ENCODE data around the gene XXYLT1. TPM values are rescaled to one million over a fixed set of nuclear protein-coding genes. Genes with fewer than 3 reads are reported as not detected.
A peak's percentile ranks its signal among the peaks of the same experiment; 100 is the strongest.

XXYLT1 gene
- total RNA-seq, 2 donors from 2014 or later, result 1.3 to 4.2 TPM

DNA sequence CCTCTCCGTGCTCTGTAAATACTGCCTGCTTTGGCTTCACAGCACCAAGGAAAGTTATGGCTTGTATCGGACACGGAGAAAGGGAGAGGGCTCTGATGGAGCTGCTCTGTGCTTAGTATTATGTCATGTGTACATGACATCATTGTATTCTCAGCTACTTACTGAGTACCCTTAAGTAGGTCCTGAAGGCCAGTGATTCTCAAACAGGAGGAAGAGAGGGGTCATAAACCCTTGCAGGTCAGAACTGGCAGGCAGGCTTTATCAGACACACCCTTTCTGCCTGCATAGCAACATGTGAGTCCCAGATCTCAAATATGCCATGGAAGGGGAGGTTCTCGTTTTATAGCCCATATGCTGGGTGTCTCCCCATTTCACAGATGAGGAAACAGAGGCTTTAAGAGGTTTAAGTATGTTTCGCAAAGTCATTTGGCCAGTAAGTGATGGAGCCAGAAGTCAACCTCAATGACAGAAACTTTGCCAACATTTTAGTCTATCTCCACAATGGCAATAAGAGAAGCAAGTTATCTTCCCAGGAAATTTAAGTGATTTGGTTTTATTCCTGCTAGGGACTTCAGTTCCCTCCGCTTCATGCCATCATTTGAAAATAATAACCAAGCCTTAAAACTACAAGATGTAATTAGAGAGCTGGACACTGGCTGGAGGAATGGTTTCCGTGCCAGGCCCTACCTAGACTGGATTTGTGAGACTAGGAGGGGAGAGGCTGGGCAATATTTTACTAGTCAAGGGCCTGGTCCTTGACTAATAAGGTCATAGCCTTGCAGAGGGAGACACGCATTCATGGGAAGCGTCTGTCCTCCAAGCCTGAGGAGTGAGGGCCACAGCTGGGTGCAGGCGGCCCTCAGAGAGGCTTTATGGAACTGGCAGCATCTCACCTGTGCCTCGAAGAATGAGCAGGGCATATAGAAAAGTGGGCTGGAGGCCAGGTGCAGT lies 133.0 kb downstream of the XXYLT1 start:
- no peak overlapping the region for H3K4me3 ChIP-seq
- 85 to 88% methylated on average over 11 of the region's 11 CpGs for WGBS, 2 donors
- no peak overlapping the region for H3K27ac ChIP-seq
- H3K36me3 ChIP-seq (replicated peaks in 1 of 2; ENCODE audit: insufficient read depth in 1 of 2, low read depth in 2 of 2), result no peaks in the 10 kb centered on the region
- intact Hi-C loops (cut with DNase I), result no loop called here
- DNase-seq (no peak), ATAC-seq (no peak)
- no peaks in the 10 kb centered on the region for H3K4me1 ChIP-seq
- no peaks in the 10 kb centered on the region for H3K9me3 ChIP-seq
- no peak for TF ChIP-seq POLR2A (IDR thresholded peaks at IDR 0.05)
- TF ChIP-seq, protein P1, sequence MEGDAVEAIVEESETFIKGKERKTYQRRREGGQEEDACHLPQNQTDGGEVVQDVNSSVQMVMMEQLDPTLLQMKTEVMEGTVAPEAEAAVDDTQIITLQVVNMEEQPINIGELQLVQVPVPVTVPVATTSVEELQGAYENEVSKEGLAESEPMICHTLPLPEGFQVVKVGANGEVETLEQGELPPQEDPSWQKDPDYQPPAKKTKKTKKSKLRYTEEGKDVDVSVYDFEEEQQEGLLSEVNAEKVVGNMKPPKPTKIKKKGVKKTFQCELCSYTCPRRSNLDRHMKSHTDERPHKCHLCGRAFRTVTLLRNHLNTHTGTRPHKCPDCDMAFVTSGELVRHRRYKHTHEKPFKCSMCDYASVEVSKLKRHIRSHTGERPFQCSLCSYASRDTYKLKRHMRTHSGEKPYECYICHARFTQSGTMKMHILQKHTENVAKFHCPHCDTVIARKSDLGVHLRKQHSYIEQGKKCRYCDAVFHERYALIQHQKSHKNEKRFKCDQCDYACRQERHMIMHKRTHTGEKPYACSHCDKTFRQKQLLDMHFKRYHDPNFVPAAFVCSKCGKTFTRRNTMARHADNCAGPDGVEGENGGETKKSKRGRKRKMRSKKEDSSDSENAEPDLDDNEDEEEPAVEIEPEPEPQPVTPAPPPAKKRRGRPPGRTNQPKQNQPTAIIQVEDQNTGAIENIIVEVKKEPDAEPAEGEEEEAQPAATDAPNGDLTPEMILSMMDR (IDR thresholded peaks at IDR 0.05), result no peak
- no peaks in the 10 kb centered on the region for H3K27me3 ChIP-seq

DNA sequence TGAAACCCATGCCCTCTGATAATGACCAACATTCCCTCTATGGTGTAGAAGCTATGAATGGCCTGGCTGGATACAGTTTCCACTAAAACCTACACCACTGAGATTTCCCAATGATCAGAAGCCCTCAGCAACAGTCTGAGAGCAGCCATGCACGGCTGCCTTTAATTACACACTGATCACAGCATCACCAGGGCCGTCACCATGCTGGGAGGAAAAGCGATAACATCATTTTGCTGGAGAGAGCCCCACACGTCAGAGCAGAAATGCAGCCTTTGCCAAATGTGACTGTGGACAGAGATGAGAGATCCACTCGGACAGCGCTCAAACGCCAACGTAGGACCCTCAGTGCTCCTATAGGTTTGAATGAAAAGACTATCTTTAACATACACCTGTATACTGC lies 135.0 kb downstream of the XXYLT1 start:
- no peaks in the 10 kb centered on the region for H3K4me1 ChIP-seq
- H3K9me3 ChIP-seq, result no peaks in the 10 kb centered on the region
- no peak for DNase-seq
- intact Hi-C loops (cut with DNase I), result no loop called here
- ATAC-seq, result no peak
- H3K36me3 ChIP-seq (replicated peaks in 1 of 2; ENCODE audit: insufficient read depth in 1 of 2, low read depth in 2 of 2), result no peaks in the 10 kb centered on the region
- no peak overlapping the region for H3K4me3 ChIP-seq
- H3K27ac ChIP-seq, result no peak overlapping the region
- TF ChIP-seq, protein P1 (IDR thresholded peaks at IDR 0.05), result no peak
- TF ChIP-seq POLR2A (IDR thresholded peaks at IDR 0.05), result no peak
- H3K27me3 ChIP-seq, result no peaks in the 10 kb centered on the region
- WGBS, 2 donors, result 76 to 88% methylated on average over 7 to 8 of the region's 8 CpGs

DNA sequence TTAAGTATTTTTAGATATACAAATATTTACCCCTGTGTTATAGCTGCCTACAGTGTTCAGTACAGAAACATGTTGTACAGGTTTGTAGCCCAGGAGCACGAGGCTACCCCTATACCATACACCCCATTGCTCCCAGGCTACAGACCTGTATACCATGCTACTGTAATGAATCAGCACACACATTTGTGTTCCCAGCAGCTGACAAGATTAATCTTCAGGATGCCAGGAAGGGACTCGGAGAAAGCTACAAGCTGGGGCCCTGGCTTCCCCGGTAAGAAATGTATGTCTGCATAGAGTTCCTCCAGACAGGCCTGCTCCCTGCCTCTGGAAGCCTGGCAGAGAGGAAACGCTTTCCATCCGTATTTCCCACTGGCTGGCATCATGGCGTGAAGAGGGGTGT lies 136.5 kb downstream of the XXYLT1 start:
- Histone ChIP-seq H3K4me1 (no peaks in the 10 kb centered on the region), H3K27ac (no peak overlapping the region), H3K9me3 (no peaks in the 10 kb centered on the region), H3K4me3 (no peak overlapping the region), H3K36me3 (replicated peaks in 1 of 2; ENCODE audit: insufficient read depth in 1 of 2, low read depth in 2 of 2) (no peaks in the 10 kb centered on the region), H3K27me3 (no peaks in the 10 kb centered on the region)
- intact Hi-C loops (cut with DNase I), result no loop called here
- 88 to 90% methylated on average over 3 to 6 of the region's 6 CpGs for WGBS, 2 donors
- no peak for ATAC-seq
- no peak for DNase-seq
- TF ChIP-seq, protein P1 (IDR thresholded peaks at IDR 0.05), result no peak
- TF ChIP-seq POLR2A (IDR thresholded peaks at IDR 0.05), result no peak

DNA sequence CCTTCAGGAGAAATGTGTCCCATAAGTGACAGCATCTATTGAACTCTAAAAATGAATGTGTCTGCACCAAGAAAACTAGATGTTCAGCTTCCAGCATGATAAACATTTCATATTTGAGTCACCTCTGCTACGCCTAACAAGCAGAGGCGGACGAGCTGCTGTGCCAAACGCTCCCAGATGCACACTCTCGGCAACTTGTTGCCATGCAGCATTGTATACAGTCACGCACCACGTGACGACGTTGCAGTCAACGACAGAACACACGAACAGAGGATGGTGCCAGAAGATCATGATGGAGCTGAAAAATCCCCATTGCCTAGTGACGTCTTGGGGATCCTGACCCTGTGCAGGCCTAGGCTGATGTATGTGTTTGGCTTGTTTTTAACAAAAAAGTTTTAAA lies 137.5 kb downstream of the XXYLT1 start:
- Histone ChIP-seq H3K4me1 (no peaks in the 10 kb centered on the region), H3K27ac (no peak overlapping the region), H3K36me3 (replicated peaks in 1 of 2; ENCODE audit: insufficient read depth in 1 of 2, low read depth in 2 of 2) (no peaks in the 10 kb centered on the region), H3K4me3 (no peak overlapping the region), H3K9me3 (no peaks in the 10 kb centered on the region), H3K27me3 (no peaks in the 10 kb centered on the region)
- no peak for TF ChIP-seq POLR2A (IDR thresholded peaks at IDR 0.05)
- TF ChIP-seq, protein P1 (IDR thresholded peaks at IDR 0.05), result no peak
- intact Hi-C loops (cut with DNase I), result no loop called here
- ATAC-seq, result no peak
- WGBS, 2 donors, result 77 to 83% methylated on average over 12 of the region's 12 CpGs
- peak in 2 of 4 donors; percentile 32 to 34 for DNase-seq
